ENCODE data around the gene GPR84.

DNA sequence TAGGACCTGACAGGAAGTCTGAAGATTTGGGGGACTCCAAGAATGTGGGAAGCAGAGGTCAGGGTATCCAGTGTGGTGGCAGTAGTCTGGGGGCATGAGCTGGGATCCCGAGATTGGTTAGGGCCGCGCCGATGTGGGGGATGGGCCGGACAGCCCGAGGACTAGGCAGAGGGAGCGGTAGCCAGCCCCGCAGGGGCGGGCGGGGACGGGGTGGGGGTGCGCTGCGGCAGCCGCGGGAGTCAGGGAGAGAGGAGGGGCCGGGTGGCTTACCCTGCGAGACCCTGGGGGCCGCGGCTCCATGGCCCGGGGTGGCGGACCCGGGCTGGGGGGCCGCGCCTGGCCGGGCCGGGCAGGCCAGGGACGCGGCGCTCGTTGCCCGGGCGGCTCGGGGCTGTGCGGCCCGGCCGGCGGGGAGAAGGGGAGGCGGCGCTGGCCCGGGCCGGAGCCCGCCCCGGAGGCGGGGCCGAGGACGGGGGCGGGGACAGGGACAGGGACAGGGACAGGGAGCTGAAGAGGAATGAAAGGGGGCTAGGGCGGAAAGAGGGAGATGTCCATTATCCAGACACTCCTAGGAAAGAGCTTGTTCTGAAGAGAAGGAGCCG, 14.6 kb upstream of the GPR84 start:
- TF ChIP-seq SP4 (IDR thresholded peaks at IDR 0.05; ENCODE audit: low read length) (no peak), SP1 (IDR thresholded peaks at IDR 0.05; ENCODE audit: low read depth, low read length) (no peak), HDAC6 (IDR thresholded peaks at IDR 0.05; ENCODE audit: low read depth, low read length) (no peak), KDM1A (IDR thresholded peaks at IDR 0.05; ENCODE audit: borderline replicate concordance, low read length) (no peak), TCF12 (IDR thresholded peaks at IDR 0.05; ENCODE audit: low read depth, low read length) (no peak), EZH2 (IDR thresholded peaks at IDR 0.05; ENCODE audit: low read depth, low read length, severe bottlenecking) (no peak), RAD21 (IDR thresholded peaks at IDR 0.05 in 1 of 2, conservative IDR thresholded peaks at IDR 0.05 in 1 of 2; ENCODE audit: low read depth in 2 of 2, low read length in 2 of 2) (no peak)
- TF ChIP-seq, protein P1, sequence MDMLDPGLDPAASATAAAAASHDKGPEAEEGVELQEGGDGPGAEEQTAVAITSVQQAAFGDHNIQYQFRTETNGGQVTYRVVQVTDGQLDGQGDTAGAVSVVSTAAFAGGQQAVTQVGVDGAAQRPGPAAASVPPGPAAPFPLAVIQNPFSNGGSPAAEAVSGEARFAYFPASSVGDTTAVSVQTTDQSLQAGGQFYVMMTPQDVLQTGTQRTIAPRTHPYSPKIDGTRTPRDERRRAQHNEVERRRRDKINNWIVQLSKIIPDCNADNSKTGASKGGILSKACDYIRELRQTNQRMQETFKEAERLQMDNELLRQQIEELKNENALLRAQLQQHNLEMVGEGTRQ (IDR thresholded peaks at IDR 0.05; ENCODE audit: low read length) = no peak
- TF ChIP-seq, protein P2, sequence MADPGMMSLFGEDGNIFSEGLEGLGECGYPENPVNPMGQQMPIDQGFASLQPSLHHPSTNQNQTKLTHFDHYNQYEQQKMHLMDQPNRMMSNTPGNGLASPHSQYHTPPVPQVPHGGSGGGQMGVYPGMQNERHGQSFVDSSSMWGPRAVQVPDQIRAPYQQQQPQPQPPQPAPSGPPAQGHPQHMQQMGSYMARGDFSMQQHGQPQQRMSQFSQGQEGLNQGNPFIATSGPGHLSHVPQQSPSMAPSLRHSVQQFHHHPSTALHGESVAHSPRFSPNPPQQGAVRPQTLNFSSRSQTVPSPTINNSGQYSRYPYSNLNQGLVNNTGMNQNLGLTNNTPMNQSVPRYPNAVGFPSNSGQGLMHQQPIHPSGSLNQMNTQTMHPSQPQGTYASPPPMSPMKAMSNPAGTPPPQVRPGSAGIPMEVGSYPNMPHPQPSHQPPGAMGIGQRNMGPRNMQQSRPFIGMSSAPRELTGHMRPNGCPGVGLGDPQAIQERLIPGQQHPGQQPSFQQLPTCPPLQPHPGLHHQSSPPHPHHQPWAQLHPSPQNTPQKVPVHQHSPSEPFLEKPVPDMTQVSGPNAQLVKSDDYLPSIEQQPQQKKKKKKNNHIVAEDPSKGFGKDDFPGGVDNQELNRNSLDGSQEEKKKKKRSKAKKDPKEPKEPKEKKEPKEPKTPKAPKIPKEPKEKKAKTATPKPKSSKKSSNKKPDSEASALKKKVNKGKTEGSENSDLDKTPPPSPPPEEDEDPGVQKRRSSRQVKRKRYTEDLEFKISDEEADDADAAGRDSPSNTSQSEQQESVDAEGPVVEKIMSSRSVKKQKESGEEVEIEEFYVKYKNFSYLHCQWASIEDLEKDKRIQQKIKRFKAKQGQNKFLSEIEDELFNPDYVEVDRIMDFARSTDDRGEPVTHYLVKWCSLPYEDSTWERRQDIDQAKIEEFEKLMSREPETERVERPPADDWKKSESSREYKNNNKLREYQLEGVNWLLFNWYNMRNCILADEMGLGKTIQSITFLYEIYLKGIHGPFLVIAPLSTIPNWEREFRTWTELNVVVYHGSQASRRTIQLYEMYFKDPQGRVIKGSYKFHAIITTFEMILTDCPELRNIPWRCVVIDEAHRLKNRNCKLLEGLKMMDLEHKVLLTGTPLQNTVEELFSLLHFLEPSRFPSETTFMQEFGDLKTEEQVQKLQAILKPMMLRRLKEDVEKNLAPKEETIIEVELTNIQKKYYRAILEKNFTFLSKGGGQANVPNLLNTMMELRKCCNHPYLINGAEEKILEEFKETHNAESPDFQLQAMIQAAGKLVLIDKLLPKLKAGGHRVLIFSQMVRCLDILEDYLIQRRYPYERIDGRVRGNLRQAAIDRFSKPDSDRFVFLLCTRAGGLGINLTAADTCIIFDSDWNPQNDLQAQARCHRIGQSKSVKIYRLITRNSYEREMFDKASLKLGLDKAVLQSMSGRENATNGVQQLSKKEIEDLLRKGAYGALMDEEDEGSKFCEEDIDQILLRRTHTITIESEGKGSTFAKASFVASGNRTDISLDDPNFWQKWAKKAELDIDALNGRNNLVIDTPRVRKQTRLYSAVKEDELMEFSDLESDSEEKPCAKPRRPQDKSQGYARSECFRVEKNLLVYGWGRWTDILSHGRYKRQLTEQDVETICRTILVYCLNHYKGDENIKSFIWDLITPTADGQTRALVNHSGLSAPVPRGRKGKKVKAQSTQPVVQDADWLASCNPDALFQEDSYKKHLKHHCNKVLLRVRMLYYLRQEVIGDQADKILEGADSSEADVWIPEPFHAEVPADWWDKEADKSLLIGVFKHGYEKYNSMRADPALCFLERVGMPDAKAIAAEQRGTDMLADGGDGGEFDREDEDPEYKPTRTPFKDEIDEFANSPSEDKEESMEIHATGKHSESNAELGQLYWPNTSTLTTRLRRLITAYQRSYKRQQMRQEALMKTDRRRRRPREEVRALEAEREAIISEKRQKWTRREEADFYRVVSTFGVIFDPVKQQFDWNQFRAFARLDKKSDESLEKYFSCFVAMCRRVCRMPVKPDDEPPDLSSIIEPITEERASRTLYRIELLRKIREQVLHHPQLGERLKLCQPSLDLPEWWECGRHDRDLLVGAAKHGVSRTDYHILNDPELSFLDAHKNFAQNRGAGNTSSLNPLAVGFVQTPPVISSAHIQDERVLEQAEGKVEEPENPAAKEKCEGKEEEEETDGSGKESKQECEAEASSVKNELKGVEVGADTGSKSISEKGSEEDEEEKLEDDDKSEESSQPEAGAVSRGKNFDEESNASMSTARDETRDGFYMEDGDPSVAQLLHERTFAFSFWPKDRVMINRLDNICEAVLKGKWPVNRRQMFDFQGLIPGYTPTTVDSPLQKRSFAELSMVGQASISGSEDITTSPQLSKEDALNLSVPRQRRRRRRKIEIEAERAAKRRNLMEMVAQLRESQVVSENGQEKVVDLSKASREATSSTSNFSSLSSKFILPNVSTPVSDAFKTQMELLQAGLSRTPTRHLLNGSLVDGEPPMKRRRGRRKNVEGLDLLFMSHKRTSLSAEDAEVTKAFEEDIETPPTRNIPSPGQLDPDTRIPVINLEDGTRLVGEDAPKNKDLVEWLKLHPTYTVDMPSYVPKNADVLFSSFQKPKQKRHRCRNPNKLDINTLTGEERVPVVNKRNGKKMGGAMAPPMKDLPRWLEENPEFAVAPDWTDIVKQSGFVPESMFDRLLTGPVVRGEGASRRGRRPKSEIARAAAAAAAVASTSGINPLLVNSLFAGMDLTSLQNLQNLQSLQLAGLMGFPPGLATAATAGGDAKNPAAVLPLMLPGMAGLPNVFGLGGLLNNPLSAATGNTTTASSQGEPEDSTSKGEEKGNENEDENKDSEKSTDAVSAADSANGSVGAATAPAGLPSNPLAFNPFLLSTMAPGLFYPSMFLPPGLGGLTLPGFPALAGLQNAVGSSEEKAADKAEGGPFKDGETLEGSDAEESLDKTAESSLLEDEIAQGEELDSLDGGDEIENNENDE (IDR thresholded peaks at IDR 0.05; ENCODE audit: insufficient replicate concordance, low read length) = no peak
- TF ChIP-seq, protein P3, sequence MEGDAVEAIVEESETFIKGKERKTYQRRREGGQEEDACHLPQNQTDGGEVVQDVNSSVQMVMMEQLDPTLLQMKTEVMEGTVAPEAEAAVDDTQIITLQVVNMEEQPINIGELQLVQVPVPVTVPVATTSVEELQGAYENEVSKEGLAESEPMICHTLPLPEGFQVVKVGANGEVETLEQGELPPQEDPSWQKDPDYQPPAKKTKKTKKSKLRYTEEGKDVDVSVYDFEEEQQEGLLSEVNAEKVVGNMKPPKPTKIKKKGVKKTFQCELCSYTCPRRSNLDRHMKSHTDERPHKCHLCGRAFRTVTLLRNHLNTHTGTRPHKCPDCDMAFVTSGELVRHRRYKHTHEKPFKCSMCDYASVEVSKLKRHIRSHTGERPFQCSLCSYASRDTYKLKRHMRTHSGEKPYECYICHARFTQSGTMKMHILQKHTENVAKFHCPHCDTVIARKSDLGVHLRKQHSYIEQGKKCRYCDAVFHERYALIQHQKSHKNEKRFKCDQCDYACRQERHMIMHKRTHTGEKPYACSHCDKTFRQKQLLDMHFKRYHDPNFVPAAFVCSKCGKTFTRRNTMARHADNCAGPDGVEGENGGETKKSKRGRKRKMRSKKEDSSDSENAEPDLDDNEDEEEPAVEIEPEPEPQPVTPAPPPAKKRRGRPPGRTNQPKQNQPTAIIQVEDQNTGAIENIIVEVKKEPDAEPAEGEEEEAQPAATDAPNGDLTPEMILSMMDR (IDR thresholded peaks at IDR 0.05; ENCODE audit: control extremely low read depth in 1 of 3, insufficient read depth in 1 of 3, low read depth in 1 of 3, low read length in 3 of 3) = no peak

All from H1 (cell line).